AG09309 (cell line): ENCODE data around the gene PAFAH1B2.

Source experiments
- DNase-seq: peaks from one replicate; pipeline ENCODE4 v3.0.0-alpha.2; 2010; ENCODE audit warnings: low read depth
- H3K4me3 ChIP-seq: 2 replicates; pipeline ENCODE4 v1.5.1; 2011; ENCODE audit warnings: mild to moderate bottlenecking, low read depth, low read length, moderate library complexity; ENCODE audit not compliant: control insufficient read depth
- CTCF ChIP-seq: IDR thresholded peaks from 2 replicates; pipeline ENCODE4 v1.5.1; 2011; ENCODE audit warnings: mild to moderate bottlenecking, low read depth, low read length, inconsistent platforms; ENCODE audit not compliant: insufficient read depth, control insufficient read depth; ENCODE audit errors: missing control alignments

The PAFAH1B2 gene, protein sequence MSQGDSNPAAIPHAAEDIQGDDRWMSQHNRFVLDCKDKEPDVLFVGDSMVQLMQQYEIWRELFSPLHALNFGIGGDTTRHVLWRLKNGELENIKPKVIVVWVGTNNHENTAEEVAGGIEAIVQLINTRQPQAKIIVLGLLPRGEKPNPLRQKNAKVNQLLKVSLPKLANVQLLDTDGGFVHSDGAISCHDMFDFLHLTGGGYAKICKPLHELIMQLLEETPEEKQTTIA

DNA sequence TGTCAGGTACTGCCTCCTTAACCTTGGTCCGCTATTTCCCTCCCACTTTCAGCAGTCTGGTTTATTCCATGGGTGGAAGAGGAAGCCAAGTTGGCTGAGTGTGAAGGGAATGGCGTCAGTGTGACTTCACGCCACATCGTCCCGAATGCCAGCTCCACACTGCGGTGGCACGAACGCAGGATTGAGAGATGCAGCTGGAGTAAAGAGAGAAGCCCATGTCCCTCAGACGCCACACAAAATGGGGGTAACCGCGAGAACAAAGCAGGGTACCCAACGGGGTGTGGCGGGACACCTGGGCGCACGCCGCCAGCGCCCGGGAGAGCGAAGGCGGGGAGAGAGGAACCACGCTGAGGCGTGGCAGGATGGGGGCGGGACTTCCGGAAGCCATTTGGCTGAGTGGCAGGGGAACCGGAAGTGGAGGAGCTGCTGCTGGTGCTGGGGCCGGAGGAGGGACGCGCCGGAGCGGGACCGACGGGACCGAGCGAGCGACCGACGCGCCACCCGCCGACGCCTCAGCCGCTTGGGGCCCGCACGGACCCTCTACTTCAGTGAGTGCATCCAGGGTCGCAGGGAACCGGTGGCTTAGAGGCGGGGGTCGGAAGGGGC is at the start of gene PAFAH1B2:
PAFAH1B2 (plus strand) TSS at position 417 of the 606 bp plus-strand sequence. CDS start 8,161 bp downstream, outside the sequence.
- no peak for TF ChIP-seq CTCF
- peak; percentile 57 for DNase-seq
- H3K4me3 ChIP-seq: peak within 1 kb of the TSS; percentile 98

- no peak overlapping the region for H3K4me3 ChIP-seq
- no peak for TF ChIP-seq CTCF
- no peak for DNase-seq
Measured at GRCh38 chr11:117094776-117095175, 49.3 kb upstream of the PAFAH1B2 start.

- TF ChIP-seq CTCF: no peak
- H3K4me3 ChIP-seq: no peak overlapping the region
- DNase-seq: no peak
Measured at GRCh38 chr11:117095284-117096161, 48.6 kb upstream of the PAFAH1B2 start.

- peak overlapping the region; percentile 79 for H3K4me3 ChIP-seq
- no peak for DNase-seq
- no peak for TF ChIP-seq CTCF
Measured at GRCh38 chr11:117096201-117096991, 47.7 kb upstream of the PAFAH1B2 start.

DNA sequence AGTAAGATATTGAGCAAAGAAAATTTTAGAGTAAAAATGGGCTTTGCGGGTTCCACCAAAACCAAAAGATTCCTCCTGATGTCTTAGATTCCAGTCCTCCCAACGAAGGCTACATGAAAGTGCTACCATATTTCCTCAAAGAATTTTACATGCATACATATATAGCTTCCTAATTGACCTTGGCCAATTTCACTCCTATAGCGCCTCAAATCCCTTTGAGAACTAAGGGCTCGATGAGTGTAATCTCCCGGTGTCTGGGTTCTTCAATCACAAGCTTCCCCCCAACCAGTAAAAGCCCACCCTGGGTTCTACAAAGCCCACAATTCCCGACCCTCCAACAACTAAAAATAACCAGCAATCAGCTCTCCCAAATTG is 47.1 kb upstream of the PAFAH1B2 start:
- peak overlapping the region; percentile 79 for H3K4me3 ChIP-seq
- no peak for TF ChIP-seq CTCF
- no peak for DNase-seq
